PFSK-1 (cell line): ENCODE measurements around the gene NPAS4.

Source experiments
- FOXP2 ChIP-seq: optimal IDR thresholded peaks from 2 replicates; pipeline ENCODE3; 2011; ENCODE audit warnings: borderline replicate concordance, control low read depth, inconsistent platforms; ENCODE audit not compliant: insufficient read depth; ENCODE audit errors: extremely low read length, extremely low read depth
- POLR2AphosphoS5 ChIP-seq: IDR thresholded peaks from 2 replicates; pipeline ENCODE4 v1.6.1; 2012; ENCODE audit warnings: low read depth, mild to moderate bottlenecking, control low read depth, low read length, moderate library complexity
- REST ChIP-seq, 2 experiments: IDR thresholded peaks; 2 replicates each; pipeline versions ENCODE4 v1.6.1 to v1.8.0; 2011 to 2012; ENCODE audit warnings: low read depth in 2 of 2, low read length in 2 of 2, control low read depth in 1 of 2, inconsistent platforms in 1 of 2, mild to moderate bottlenecking in 1 of 2, moderate library complexity in 1 of 2; ENCODE audit not compliant: insufficient read depth in 1 of 2
- SIN3A ChIP-seq: IDR thresholded peaks from 2 replicates; pipeline ENCODE4 v1.6.1; 2012; ENCODE audit warnings: mild to moderate bottlenecking, low read length, moderate library complexity, borderline replicate concordance; ENCODE audit not compliant: insufficient read depth
- TAF1 ChIP-seq: IDR thresholded peaks from 2 replicates; pipeline ENCODE4 v1.6.1; 2012; ENCODE audit warnings: low read length, control low read depth, borderline replicate concordance; ENCODE audit not compliant: insufficient read depth

Gene NPAS4

DNA sequence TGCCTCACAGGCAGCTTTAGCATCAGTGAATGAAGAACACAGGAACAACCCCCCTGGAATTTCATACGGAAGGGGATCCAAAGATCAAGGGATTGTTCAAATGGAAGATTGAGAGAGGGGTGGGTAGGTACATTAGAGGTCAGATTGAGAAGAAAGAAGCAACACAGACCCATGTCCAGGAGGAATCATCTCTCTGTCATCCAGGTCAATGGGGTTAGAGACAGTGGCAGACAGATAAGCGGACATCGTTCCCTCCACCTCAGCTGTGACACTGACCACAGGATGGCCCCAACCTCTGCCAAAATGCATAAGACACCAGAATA lies 1.9 kb upstream of the NPAS4 start:
- TF ChIP-seq POLR2AphosphoS5 = no peak
- TF ChIP-seq FOXP2 = no peak
- no peak for TF ChIP-seq TAF1
- TF ChIP-seq SIN3A = no peak
- no peak for TF ChIP-seq REST (IDR thresholded peaks at IDR 0.05; ENCODE audit: insufficient read depth in 1 of 2, low read depth in 2 of 2, low read length in 2 of 2)

DNA sequence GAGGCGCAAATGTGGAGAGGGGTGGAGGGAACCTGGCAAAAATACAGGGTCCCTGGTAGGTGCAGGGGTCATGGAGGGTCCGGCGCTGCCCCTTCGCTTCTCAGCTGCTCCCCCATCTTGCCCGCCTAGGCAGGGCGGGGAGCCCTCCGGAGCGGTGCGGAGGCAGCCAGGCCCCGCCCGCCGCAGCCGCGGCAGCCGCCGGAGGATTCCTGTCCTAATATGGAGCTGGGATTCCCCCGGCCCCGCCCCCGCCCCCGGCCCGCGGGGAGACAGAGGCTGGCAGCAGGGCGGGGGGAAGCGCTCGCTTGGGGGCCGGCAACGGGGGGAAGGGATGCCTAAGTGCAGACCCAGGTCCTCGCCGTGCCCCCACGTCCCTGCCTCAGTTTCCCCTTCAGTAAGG lies 1.0 kb upstream of the NPAS4 start:
- peak in 1 of 2 experiments; percentile 25; a peak in 1 of 4 replicates for TF ChIP-seq REST (IDR thresholded peaks at IDR 0.05; ENCODE audit: insufficient read depth in 1 of 2, low read depth in 2 of 2, low read length in 2 of 2)
- TF ChIP-seq POLR2AphosphoS5 = no peak
- no peak for TF ChIP-seq TAF1
- no peak for TF ChIP-seq FOXP2
- TF ChIP-seq SIN3A = no peak

DNA sequence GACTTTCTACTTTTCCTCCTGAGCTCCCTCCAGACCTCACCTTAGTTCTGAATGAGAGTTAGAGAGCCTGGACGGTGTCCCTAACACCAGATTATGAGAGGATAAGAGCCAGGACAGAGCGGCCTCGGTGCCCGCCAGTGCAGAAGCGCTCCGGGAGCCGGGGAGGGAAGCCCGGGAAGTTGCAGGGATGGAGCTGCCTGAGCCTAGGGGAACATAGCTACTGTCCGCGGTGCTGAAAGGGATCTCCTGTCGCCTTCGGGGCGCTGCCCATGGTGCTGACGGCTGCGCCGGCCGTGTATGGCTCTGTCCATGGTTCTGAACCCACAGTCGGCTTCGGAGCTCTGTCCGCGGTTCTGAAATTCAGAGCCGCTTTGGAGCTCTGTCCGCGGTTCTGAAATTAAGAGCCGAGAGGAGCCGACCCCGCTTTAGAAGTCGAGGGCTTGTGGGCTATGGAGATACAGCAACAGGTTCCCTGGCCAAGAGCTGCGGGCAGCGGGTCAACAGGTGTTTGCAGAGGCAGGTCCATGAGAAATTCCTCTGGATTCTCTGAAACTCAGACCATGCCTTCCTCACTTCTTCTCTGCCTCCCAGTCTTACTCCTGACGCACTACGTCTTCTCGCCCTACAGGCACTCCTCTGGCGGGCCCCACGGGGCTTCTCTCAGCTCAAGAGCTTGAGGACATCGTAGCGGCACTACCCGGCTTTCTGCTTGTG lies 814 bp downstream of the NPAS4 start:
- peak; percentile 93 for TF ChIP-seq FOXP2
- TF ChIP-seq SIN3A = peak; percentile 100
- peak; percentile 36; the same call in 1 of the 2 replicates for TF ChIP-seq POLR2AphosphoS5
- peak; percentile 83; the same call in 1 of the 2 replicates for TF ChIP-seq TAF1
- TF ChIP-seq REST (IDR thresholded peaks at IDR 0.05; ENCODE audit: insufficient read depth in 1 of 2, low read depth in 2 of 2, low read length in 2 of 2) = peak; percentile 97 to 98

DNA sequence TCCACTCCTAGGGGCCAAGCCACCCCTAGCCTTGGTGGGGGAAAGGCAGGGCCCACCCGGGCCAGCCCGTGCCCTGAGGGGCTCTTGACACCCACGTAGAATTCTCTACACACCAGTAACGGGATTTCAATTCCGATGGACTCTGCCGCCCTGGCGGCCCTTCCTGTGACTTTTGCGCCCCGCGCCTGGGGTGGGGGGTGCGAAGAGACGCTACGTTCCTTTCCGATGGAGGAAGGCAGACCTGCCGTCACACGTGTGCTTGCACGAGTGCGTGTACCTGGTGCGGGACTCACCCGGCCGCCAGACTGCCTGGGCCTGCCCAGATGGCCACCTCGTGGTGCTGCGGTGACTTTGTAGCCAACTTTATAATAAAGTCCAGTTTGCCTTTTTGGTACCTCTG lies 5.5 kb downstream of the NPAS4 start:
- TF ChIP-seq REST (IDR thresholded peaks at IDR 0.05; ENCODE audit: insufficient read depth in 1 of 2, low read depth in 2 of 2, low read length in 2 of 2) = no peak

- no peak for TF ChIP-seq REST (IDR thresholded peaks at IDR 0.05; ENCODE audit: insufficient read depth in 1 of 2, low read depth in 2 of 2, low read length in 2 of 2)
- no peak for TF ChIP-seq FOXP2
- no peak for TF ChIP-seq TAF1
- no peak for TF ChIP-seq POLR2AphosphoS5
- TF ChIP-seq SIN3A = no peak
Observed at GRCh38 chr11:66428933-66429332, 8.1 kb downstream of the NPAS4 start.
